Activated T-cell treated with anti-CD3 and anti-CD28 coated beads, Interleukin-2, amount 50 U/mL, for 1 hour (primary cell): Measurements from ENCODE around the gene KIF23.

Source experiments
- DNase-seq: peaks from one replicate; pipeline ENCODE4 v3.0.0-alpha.2; 2020

The KIF23 gene

GRCh38 chr15:69468241-69469121, 54.3 kb downstream of the KIF23 start:
- peak; percentile 81 for DNase-seq

- no peak for DNase-seq
These were observed 55.5 kb downstream of the KIF23 start for GRCh38 chr15:69469467-69470201.

- no peak for DNase-seq
These were observed 57.9 kb downstream of the KIF23 start for GRCh38 chr15:69472046-69472445.

GRCh38 chr15:69472562-69472961, 58.4 kb downstream of the KIF23 start:
- DNase-seq, result no peak

GRCh38 chr15:69474291-69474690, 60.1 kb downstream of the KIF23 start:
- no peak for DNase-seq

- DNase-seq, result no peak
These were observed 60.8 kb downstream of the KIF23 start for GRCh38 chr15:69474846-69475455.

GRCh38 chr15:69475769-69476358, 61.7 kb downstream of the KIF23 start:
- DNase-seq, result peak; percentile 78

- DNase-seq, result no peak
These were observed 62.7 kb downstream of the KIF23 start for GRCh38 chr15:69476704-69477473.

GRCh38 chr15:69478259-69478781, 64.2 kb downstream of the KIF23 start:
- DNase-seq, result peak; percentile 65

GRCh38 chr15:69479081-69479480, 64.9 kb downstream of the KIF23 start:
- DNase-seq, result no peak

GRCh38 chr15:69479971-69480370, 65.8 kb downstream of the KIF23 start:
- DNase-seq, result no peak

- DNase-seq, result no peak
These were observed 66.8 kb downstream of the KIF23 start for GRCh38 chr15:69480932-69481331.

- no peak for DNase-seq
These were observed 68.6 kb downstream of the KIF23 start for GRCh38 chr15:69482686-69483256.

GRCh38 chr15:69484837-69485236, 70.7 kb downstream of the KIF23 start:
- DNase-seq, result no peak

- no peak for DNase-seq
These were observed 72.4 kb downstream of the KIF23 start for GRCh38 chr15:69486481-69487110.

GRCh38 chr15:69489073-69489571, 75.0 kb downstream of the KIF23 start:
- no peak for DNase-seq

GRCh38 chr15:69490356-69491037, 76.3 kb downstream of the KIF23 start:
- DNase-seq, result no peak

- DNase-seq, result no peak
These were observed 76.9 kb downstream of the KIF23 start for GRCh38 chr15:69491038-69491505.

- DNase-seq, result no peak
These were observed 79.3 kb downstream of the KIF23 start for GRCh38 chr15:69493406-69493805.

GRCh38 chr15:69496001-69496400, 81.9 kb downstream of the KIF23 start:
- no peak for DNase-seq
